Trophoblast cell (in vitro differentiated cells and primary cell): ENCODE measurements around the gene COL11A2.

Experiments used
- DNase-seq, 2 donors: peaks; one replicate each; pipeline ENCODE4 v3.0.0-alpha.2; 2016
- H2AFZ ChIP-seq: 2 replicates; pipeline ENCODE4 v1.6.1; 2013; ENCODE audit warnings: low read length, moderate library complexity, mild to moderate bottlenecking; ENCODE audit not compliant: insufficient read depth, poor library complexity
- H2AK5ac ChIP-seq: 2 replicates; pipeline ENCODE4 v1.6.1; 2013; ENCODE audit warnings: mild to moderate bottlenecking, low read length
- H2BK120ac ChIP-seq: 2 replicates; pipeline ENCODE4 v1.6.1; 2013; ENCODE audit warnings: low read length, mild to moderate bottlenecking, moderate library complexity; ENCODE audit not compliant: insufficient read depth, poor library complexity
- H2BK12ac ChIP-seq: 2 replicates; pipeline ENCODE4 v1.6.1; 2013; ENCODE audit warnings: mild to moderate bottlenecking, low read length, moderate library complexity
- H2BK5ac ChIP-seq: 2 replicates; pipeline ENCODE4 v1.6.1; 2013; ENCODE audit warnings: low read length, low read depth, moderate library complexity, mild to moderate bottlenecking; ENCODE audit not compliant: poor library complexity
- H3K14ac ChIP-seq: 2 replicates; pipeline ENCODE4 v1.6.1; 2013; ENCODE audit warnings: mild to moderate bottlenecking, low read length
- H3K18ac ChIP-seq: 2 replicates; pipeline ENCODE4 v1.6.1; 2013; ENCODE audit warnings: mild to moderate bottlenecking, low read length
- H3K23ac ChIP-seq: 2 replicates; pipeline ENCODE4 v1.6.1; 2013; ENCODE audit warnings: low read length
- H3K27ac ChIP-seq: 2 replicates; pipeline ENCODE4 v1.5.1; 2013; ENCODE audit warnings: low read depth, mild to moderate bottlenecking, inconsistent platforms, low read length, moderate library complexity
- H3K27me3 ChIP-seq: 2 replicates; pipeline ENCODE4 v1.6.1; 2013; ENCODE audit warnings: inconsistent platforms, mild to moderate bottlenecking, low read length, moderate library complexity; ENCODE audit not compliant: insufficient read depth
- H3K36me3 ChIP-seq, 2 experiments: 1 replicate in 1 of 2; 2 replicates in 1 of 2; pipeline ENCODE4 v1.6.1; 2013; ENCODE audit warnings: low read length in 2 of 2, mild to moderate bottlenecking in 2 of 2, moderate library complexity in 1 of 2; ENCODE audit not compliant: insufficient read depth in 2 of 2, control insufficient read depth in 1 of 2
- H3K4ac ChIP-seq: 2 replicates; pipeline ENCODE4 v1.6.1; 2013; ENCODE audit warnings: low read depth, mild to moderate bottlenecking, low read length, moderate library complexity
- H3K4me1 ChIP-seq, 2 experiments: 1 replicate in 1 of 2; 2 replicates in 1 of 2; pipeline ENCODE4 v1.6.1; 2013; ENCODE audit warnings: low read length in 2 of 2, mild to moderate bottlenecking in 2 of 2, moderate library complexity in 1 of 2; ENCODE audit not compliant: insufficient read depth in 2 of 2, control insufficient read depth in 1 of 2
- H3K4me2 ChIP-seq: 2 replicates; pipeline ENCODE4 v1.6.1; 2013; ENCODE audit warnings: inconsistent platforms, mild to moderate bottlenecking, low read length, moderate library complexity
- H3K4me3 ChIP-seq: 2 replicates; pipeline ENCODE4 v1.5.1; 2013; ENCODE audit warnings: mild to moderate bottlenecking, low read depth, low read length, inconsistent platforms
- H3K79me1 ChIP-seq: one replicate; pipeline ENCODE4 v1.6.1; 2013; ENCODE audit warnings: low read length
- H3K79me2 ChIP-seq: 2 replicates; pipeline ENCODE4 v1.6.1; 2013; ENCODE audit warnings: low read length, mild to moderate bottlenecking; ENCODE audit not compliant: control insufficient read depth, insufficient read depth, poor library complexity
- H3K9ac ChIP-seq: 2 replicates; pipeline ENCODE4 v1.6.1; 2013; ENCODE audit warnings: mild to moderate bottlenecking, low read length
- H3K9me3 ChIP-seq: 2 replicates; pipeline ENCODE4 v1.6.1; 2013; ENCODE audit warnings: low read depth, mild to moderate bottlenecking, control low read depth, inconsistent platforms, low read length; ENCODE audit not compliant: insufficient read depth
- H4K12ac ChIP-seq: 2 replicates; pipeline ENCODE4 v1.6.1; 2013; ENCODE audit warnings: low read depth, mild to moderate bottlenecking, low read length, moderate library complexity
- H4K8ac ChIP-seq: 2 replicates; pipeline ENCODE4 v1.6.1; 2013; ENCODE audit warnings: low read depth, mild to moderate bottlenecking, low read length, moderate library complexity
- H4K91ac ChIP-seq: one replicate; pipeline ENCODE4 v1.6.1; 2013; ENCODE audit warnings: low read depth, mild to moderate bottlenecking, low read length, moderate library complexity
- WGBS: extraction: QIAGEN DNeasy Blood & Tissue Kit; methylation state at CpG from one replicate; pipeline ENCODE4 v1.1.7; 2013; ENCODE audit warnings: missing lambda C conversion rate; ENCODE audit not compliant: insufficient read length, insufficient coverage; ENCODE audit errors: extremely low coverage; 5-methylcytosine and 5-hydroxymethylcytosine counted together

COL11A2 gene

DNA sequence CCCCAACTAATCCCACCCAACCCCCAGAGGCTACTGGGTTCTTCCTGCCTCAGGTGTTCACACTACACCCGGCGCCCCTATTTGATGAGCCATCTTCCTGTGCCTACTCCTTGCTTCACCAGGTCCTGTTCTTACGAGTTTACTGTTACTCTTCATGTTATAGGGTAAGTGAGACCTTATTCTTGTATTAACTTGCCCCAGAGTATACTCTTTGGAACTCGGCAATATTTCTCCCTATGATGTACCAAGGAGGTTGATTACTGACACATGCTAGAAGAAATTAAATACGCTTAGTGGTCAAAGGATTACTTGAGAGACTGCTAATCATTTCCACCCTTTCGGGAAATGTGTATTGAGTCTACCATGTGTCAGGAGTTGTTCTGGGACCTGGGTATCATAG is 25.0 kb upstream of the COL11A2 start:
- Histone ChIP-seq H3K27me3 (peaks cover 17% of the 10 kb centered on the region), H3K23ac (no peak overlapping the region), H2BK120ac (no peak overlapping the region), H3K9ac (no peak overlapping the region), H3K36me3 (no peaks in the 10 kb centered on the region), H3K79me1 (no peaks in the 10 kb centered on the region), H3K18ac (no peak overlapping the region), H4K12ac (no peak overlapping the region), H3K14ac (no peak overlapping the region), H4K91ac (no peak overlapping the region), H2BK12ac (no peak overlapping the region), H3K4me1 (peaks cover 4 to 9% of the 10 kb centered on the region in 2 experiments), H3K9me3 (peaks cover 3% of the 10 kb centered on the region), H3K4ac (no peak overlapping the region), H3K27ac (no peak overlapping the region), H3K4me2 (no peak overlapping the region), H2AK5ac (no peak overlapping the region), H4K8ac (no peak overlapping the region), H3K79me2 (no peaks in the 10 kb centered on the region), H2AFZ (no peak overlapping the region), H2BK5ac (no peak overlapping the region), H3K4me3 (no peak overlapping the region)
- WGBS = no CpG with 5 or more reads among the region's 6 CpGs
- no peak for DNase-seq

DNA sequence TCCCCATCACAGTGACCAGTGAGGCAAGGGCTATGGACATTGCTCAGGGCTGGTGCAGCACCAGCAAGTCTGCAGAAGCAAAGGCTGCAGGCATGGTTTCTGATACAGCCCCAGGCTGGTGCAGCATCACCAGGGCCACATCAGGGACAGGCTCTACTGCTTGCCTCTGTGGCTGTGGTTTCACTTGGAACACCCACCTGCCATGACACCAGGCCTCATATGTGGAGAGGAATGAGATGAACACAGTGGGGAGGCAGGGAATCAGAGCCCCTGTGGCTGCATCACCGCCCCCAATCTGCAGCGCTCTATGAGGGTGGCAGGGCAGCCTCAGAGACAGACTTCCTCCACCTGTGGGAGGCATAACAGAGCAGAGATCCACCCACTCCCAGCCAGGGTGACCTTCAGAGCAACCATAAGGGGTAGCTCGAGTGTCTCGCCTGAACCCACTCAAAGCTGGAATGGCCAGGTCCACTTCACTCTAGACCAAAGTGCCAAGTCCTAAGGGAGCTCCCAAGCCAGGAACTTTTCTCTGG is 23.9 kb upstream of the COL11A2 start:
- no peak overlapping the region for H2AK5ac ChIP-seq
- H3K4me3 ChIP-seq = no peak overlapping the region
- peaks cover 4 to 9% of the 10 kb centered on the region in 2 experiments for H3K4me1 ChIP-seq
- peaks cover 6% of the 10 kb centered on the region for H3K9me3 ChIP-seq
- no peak overlapping the region for H3K27ac ChIP-seq
- no peak overlapping the region for H4K8ac ChIP-seq
- H3K4ac ChIP-seq = no peak overlapping the region
- peaks cover 5 to 6% of the 10 kb centered on the region in 2 experiments for H3K36me3 ChIP-seq
- no peak overlapping the region for H2BK12ac ChIP-seq
- no peak overlapping the region for H2AFZ ChIP-seq
- H3K79me1 ChIP-seq = no peaks in the 10 kb centered on the region
- no peak overlapping the region for H2BK5ac ChIP-seq
- WGBS = no CpG with 5 or more reads among the region's 4 CpGs
- H4K91ac ChIP-seq = no peak overlapping the region
- peaks cover 17% of the 10 kb centered on the region for H3K27me3 ChIP-seq
- H4K12ac ChIP-seq = no peak overlapping the region
- H3K79me2 ChIP-seq = no peaks in the 10 kb centered on the region
- no peak overlapping the region for H3K9ac ChIP-seq
- H3K18ac ChIP-seq = no peak overlapping the region
- no peak for DNase-seq
- no peak overlapping the region for H3K4me2 ChIP-seq
- no peak overlapping the region for H3K14ac ChIP-seq
- no peak overlapping the region for H2BK120ac ChIP-seq
- no peak overlapping the region for H3K23ac ChIP-seq

DNA sequence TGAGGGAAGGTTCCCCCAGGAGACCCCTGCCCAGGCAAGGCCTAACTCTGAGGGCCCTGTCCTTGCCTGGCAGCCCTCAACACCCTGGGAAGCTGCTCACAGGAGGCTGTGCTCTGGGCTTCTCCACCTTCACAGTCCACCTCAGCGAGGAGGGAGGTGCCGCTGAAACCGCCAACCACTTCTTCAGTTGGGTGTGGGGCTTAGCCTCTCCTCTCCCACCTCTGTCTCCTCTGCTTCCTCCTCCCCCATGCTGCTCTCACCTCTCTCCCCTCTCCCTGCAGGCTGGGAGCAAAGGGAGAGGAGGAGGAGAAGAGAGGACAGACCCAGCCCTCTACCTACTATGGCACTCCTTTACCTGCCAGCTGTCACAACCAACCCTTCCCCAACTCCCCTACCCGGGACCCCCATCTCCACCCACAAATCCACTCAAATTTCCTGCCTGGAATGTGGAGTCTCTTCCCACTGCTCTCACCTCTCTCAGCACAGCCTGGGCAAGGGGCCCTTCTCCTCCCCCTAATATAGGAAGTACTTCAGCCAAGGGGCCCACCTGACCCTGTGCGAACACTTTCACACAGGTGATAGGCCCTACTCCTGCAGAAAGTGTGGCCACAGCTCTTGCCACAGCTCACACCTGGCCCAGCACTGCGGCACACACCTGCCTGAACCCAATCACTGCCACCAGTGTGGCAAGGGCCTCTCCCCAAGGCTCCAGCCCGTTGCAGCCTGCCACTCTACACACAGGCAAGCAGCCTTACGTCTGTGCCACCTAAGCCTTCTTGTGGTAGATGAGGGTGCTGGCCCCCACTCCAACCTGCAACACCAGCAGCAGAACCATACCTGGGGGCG is 23.2 kb upstream of the COL11A2 start:
- Histone ChIP-seq H3K14ac (no peak overlapping the region), H3K79me2 (no peaks in the 10 kb centered on the region), H3K23ac (no peak overlapping the region), H3K9ac (no peak overlapping the region), H3K4me3 (no peak overlapping the region), H3K27me3 (peaks cover 17% of the 10 kb centered on the region), H3K18ac (no peak overlapping the region), H2AK5ac (no peak overlapping the region), H3K4ac (no peak overlapping the region), H2BK12ac (no peak overlapping the region), H2BK5ac (no peak overlapping the region), H4K91ac (no peak overlapping the region), H3K4me2 (no peak overlapping the region), H2BK120ac (no peak overlapping the region), H3K36me3 (peaks cover 5 to 6% of the 10 kb centered on the region in 2 experiments), H3K27ac (no peak overlapping the region), H3K79me1 (no peaks in the 10 kb centered on the region), H4K12ac (no peak overlapping the region), H4K8ac (no peak overlapping the region), H2AFZ (no peak overlapping the region), H3K9me3 (peaks cover 6% of the 10 kb centered on the region), H3K4me1 (peaks cover 4 to 9% of the 10 kb centered on the region in 2 experiments)
- WGBS = no CpG with 5 or more reads among the region's 9 CpGs
- DNase-seq = no peak

DNA sequence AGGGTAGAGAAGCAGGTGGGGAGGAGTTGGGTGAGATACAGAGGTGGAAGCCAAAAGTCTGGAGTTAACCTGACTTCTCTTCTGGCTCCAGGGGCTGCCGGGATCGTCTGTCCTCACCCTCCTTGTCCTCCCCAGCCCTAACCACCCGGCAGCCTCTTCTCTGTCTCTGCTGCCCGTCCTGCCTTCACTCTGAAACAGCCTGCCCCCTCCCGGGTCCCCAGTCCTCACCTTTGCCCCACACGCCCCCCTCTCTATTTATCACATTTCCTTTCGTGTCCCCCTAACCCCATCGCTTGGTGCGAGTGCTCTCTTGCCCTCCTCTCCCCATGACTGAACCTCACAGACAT is 21.7 kb upstream of the COL11A2 start:
- H2AFZ ChIP-seq = no peak overlapping the region
- no peak for DNase-seq
- no peak overlapping the region for H3K23ac ChIP-seq
- H2BK12ac ChIP-seq = no peak overlapping the region
- H3K4me1 ChIP-seq = peaks cover 4 to 9% of the 10 kb centered on the region in 2 experiments
- H3K14ac ChIP-seq = no peak overlapping the region
- no peak overlapping the region for H4K12ac ChIP-seq
- no peak overlapping the region for H4K91ac ChIP-seq
- H3K36me3 ChIP-seq = peaks cover 11 to 15% of the 10 kb centered on the region in 2 experiments
- no peak overlapping the region for H4K8ac ChIP-seq
- peaks cover 10% of the 10 kb centered on the region for H3K9me3 ChIP-seq
- H3K4ac ChIP-seq = no peak overlapping the region
- H3K79me2 ChIP-seq = no peaks in the 10 kb centered on the region
- H3K9ac ChIP-seq = no peak overlapping the region
- peak overlapping the region; percentile 90 for H3K4me2 ChIP-seq
- H3K18ac ChIP-seq = no peak overlapping the region
- no peak overlapping the region for H2BK5ac ChIP-seq
- H2AK5ac ChIP-seq = no peak overlapping the region
- no CpG with 5 or more reads among the region's 9 CpGs for WGBS
- peaks cover 17% of the 10 kb centered on the region for H3K27me3 ChIP-seq
- no peaks in the 10 kb centered on the region for H3K79me1 ChIP-seq
- H3K27ac ChIP-seq = no peak overlapping the region
- H3K4me3 ChIP-seq = no peak overlapping the region
- no peak overlapping the region for H2BK120ac ChIP-seq
